Measurements from ENCODE around the gene ADAM33.

DNA sequence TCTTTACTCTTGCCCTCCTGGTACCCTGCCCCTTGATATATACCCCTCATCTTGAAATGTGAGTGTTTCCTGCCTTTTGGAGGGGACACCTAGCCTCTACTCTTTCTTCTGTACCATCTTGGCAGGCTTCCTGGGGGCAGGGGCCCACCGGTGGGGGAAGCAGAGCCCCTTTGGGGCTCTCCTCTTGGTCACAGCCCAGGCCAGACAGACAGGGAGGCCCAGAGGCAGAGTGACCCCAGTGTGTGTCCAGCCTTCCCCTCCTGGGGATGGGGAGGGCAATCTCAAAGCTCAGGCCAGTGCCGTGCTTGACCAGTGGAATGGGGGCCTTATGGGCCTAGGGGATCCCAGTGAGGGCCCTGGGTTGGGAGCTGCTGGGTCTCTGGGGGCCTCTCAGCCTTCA lies 3.6 kb downstream of the ADAM33 start:
- TF ChIP-seq CTCF (IDR thresholded peaks at IDR 0.05; ENCODE audit: poor library complexity, severe bottlenecking) (no peak), TAF1 (IDR thresholded peaks at IDR 0.05; ENCODE audit: low read depth) (no peak), MXI1 (conservative IDR thresholded peaks at IDR 0.05; ENCODE audit: poor library complexity, severe bottlenecking) (no peak), POLR2AphosphoS5 (IDR thresholded peaks at IDR 0.05) (no peak), SMC3 (conservative IDR thresholded peaks at IDR 0.05; ENCODE audit: poor library complexity) (no peak), EP300 (conservative IDR thresholded peaks at IDR 0.05; ENCODE audit: poor library complexity, severe bottlenecking) (no peak), RAD21 (conservative IDR thresholded peaks at IDR 0.05) (no peak)
- TF ChIP-seq, protein P1, sequence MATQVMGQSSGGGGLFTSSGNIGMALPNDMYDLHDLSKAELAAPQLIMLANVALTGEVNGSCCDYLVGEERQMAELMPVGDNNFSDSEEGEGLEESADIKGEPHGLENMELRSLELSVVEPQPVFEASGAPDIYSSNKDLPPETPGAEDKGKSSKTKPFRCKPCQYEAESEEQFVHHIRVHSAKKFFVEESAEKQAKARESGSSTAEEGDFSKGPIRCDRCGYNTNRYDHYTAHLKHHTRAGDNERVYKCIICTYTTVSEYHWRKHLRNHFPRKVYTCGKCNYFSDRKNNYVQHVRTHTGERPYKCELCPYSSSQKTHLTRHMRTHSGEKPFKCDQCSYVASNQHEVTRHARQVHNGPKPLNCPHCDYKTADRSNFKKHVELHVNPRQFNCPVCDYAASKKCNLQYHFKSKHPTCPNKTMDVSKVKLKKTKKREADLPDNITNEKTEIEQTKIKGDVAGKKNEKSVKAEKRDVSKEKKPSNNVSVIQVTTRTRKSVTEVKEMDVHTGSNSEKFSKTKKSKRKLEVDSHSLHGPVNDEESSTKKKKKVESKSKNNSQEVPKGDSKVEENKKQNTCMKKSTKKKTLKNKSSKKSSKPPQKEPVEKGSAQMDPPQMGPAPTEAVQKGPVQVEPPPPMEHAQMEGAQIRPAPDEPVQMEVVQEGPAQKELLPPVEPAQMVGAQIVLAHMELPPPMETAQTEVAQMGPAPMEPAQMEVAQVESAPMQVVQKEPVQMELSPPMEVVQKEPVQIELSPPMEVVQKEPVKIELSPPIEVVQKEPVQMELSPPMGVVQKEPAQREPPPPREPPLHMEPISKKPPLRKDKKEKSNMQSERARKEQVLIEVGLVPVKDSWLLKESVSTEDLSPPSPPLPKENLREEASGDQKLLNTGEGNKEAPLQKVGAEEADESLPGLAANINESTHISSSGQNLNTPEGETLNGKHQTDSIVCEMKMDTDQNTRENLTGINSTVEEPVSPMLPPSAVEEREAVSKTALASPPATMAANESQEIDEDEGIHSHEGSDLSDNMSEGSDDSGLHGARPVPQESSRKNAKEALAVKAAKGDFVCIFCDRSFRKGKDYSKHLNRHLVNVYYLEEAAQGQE (IDR thresholded peaks at IDR 0.05; ENCODE audit: borderline replicate concordance): no peak
